HEK293T (cell line): ENCODE results near the gene DOC2A.

ENCODE experiments used
- CTCF ChIA-PET: fragments of 350-600 bp; formaldehyde crosslinking; extraction: SDS; loops from one replicate; lab custom pipeline; 2021; ENCODE audit warnings: antibody characterized with exemption, inconsistent platforms; lab: Yijun Ruan, JAX
- POLR2A ChIA-PET: fragments of 350-600 bp; formaldehyde crosslinking; extraction: SDS; loops from one replicate; lab custom pipeline; 2020; ENCODE audit warnings: antibody characterized with exemption, inconsistent platforms; lab: Yijun Ruan, JAX
- DNase-seq: peaks from one replicate; pipeline ENCODE4 v3.0.0; 2012; ENCODE audit warnings: mixed read lengths; ENCODE audit errors: extremely low spot score
- ARNT ChIP-seq: fragments of 450-650 bp; IDR thresholded peaks from 2 replicates; pipeline ENCODE4 v1.6.1; 2017; ENCODE audit warnings: mild to moderate bottlenecking
- BHLHE40 ChIP-seq: fragments of 450-650 bp; IDR thresholded peaks from 2 replicates; pipeline ENCODE4 v1.6.1; 2016; ENCODE audit warnings: mild to moderate bottlenecking, moderate library complexity, borderline replicate concordance
- CTBP1 ChIP-seq: fragments of 450-650 bp; IDR thresholded peaks from 2 replicates; pipeline ENCODE4 v1.6.1; 2016; ENCODE audit warnings: borderline replicate concordance
- ELF4 ChIP-seq: fragments of 450-650 bp; IDR thresholded peaks from 2 replicates; pipeline ENCODE4 v1.6.1; 2017; ENCODE audit warnings: antibody characterized with exemption
- FOXA1 ChIP-seq: fragments of 450-650 bp; IDR thresholded peaks from 2 replicates; pipeline ENCODE4 v1.6.1; 2016; ENCODE audit warnings: mild to moderate bottlenecking
- FOXK2 ChIP-seq: fragments of 450-650 bp; IDR thresholded peaks from 2 replicates; pipeline ENCODE4 v1.6.1; 2016; ENCODE audit warnings: mild to moderate bottlenecking
- FOXM1 ChIP-seq: fragments of 450-650 bp; IDR thresholded peaks from 2 replicates; pipeline ENCODE4 v1.6.1; 2017; ENCODE audit warnings: mild to moderate bottlenecking, borderline replicate concordance
- HDGF ChIP-seq: fragments of 450-650 bp; IDR thresholded peaks from 2 replicates; pipeline ENCODE4 v1.6.1; 2017; ENCODE audit warnings: antibody characterized with exemption, borderline replicate concordance
- L3MBTL2 ChIP-seq: fragments of 450-650 bp; conservative IDR thresholded peaks from 2 replicates; pipeline ENCODE4 v1.6.1; 2016; ENCODE audit warnings: mild to moderate bottlenecking
- LEF1 ChIP-seq: fragments of 450-650 bp; IDR thresholded peaks from 2 replicates; pipeline ENCODE4 v1.6.1; 2017; ENCODE audit warnings: mild to moderate bottlenecking, borderline replicate concordance
- NFRKB ChIP-seq: fragments of 450-650 bp; IDR thresholded peaks from 2 replicates; pipeline ENCODE4 v1.6.1; 2016; ENCODE audit warnings: mild to moderate bottlenecking, moderate library complexity
- SP1 ChIP-seq: fragments of 450-650 bp; IDR thresholded peaks from 2 replicates; pipeline ENCODE4 v1.6.1; 2017
- SUZ12 ChIP-seq: fragments of 450-650 bp; IDR thresholded peaks from 2 replicates; pipeline ENCODE4 v1.6.1; 2016; ENCODE audit warnings: mild to moderate bottlenecking
- TARDBP ChIP-seq: fragments of 450-650 bp; IDR thresholded peaks from 2 replicates; pipeline ENCODE4 v1.6.1; 2016
- ZNF384 ChIP-seq: fragments of 450-650 bp; IDR thresholded peaks from 2 replicates; pipeline ENCODE4 v1.6.1; 2016
- TF ChIP-seq, protein P1 (sequence below): fragments of 450-650 bp; IDR thresholded peaks from 2 replicates; pipeline ENCODE4 v1.6.1; 2016

DOC2A gene

DNA sequence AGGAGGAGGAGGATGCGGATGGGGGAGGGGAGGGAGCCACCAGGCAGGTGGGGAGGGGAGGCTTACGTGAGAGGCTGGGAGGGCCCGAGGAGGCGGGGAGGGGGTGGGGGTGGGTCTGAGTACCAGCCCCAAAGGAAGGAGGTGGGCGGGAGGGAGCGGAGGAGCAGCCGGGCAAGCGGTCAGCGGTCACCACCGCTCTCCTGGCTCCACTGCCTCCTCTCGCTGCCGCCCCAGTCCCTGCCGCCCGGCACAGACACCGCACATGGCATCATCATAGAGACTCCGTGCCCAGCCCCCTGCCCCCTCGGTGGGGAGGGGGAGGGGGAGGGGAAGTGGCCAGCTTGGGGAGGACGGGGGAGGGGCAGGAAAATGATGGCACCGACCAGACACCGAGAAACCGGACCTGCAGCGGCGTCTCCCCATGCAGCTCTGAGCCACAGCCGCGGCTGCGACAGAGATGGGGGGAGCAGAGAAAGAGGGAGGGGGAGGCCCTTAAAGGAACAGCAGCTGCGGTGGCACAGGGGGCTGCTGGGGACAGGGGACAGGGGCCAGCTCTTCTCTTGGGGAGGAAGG, 20.1 kb upstream of the DOC2A start, which contains the start of gene TLCD3B:
Gene TLCD3B, minus strand, starts transcription at position 431 of the 573 bp plus-strand sequence. CDS start 744 bp downstream, outside the sequence.
- DNase-seq: no peak
- ChIA-PET POLR2A (interaction anchor here (0.7 to 2.9 kb wide), 5 partner anchors 10 to 923 kb away, joined by 3 to 11 read pairs (median 3); partner anchors contain the start of gene KCTD13), CTCF (interaction anchor here (0.5 to 2.1 kb wide), 9 partner anchors 8 to 923 kb away, joined by 3 to 10 read pairs (median 5); partner anchors contain the start of genes C16orf92 and TAOK2)
- no peak for TF ChIP-seq SP1
- no peak for TF ChIP-seq BHLHE40

GRCh38 chr16:30030011-30030685, 19.3 kb upstream of the DOC2A start:
- TF ChIP-seq NFRKB (no peak), LEF1 (no peak), TARDBP (no peak), ZNF384 (no peak), CTBP1 (no peak), SP1 (no peak), FOXA1 (no peak), FOXM1 (no peak), ARNT (no peak), SUZ12 (no peak)
- TF ChIP-seq, protein P1, sequence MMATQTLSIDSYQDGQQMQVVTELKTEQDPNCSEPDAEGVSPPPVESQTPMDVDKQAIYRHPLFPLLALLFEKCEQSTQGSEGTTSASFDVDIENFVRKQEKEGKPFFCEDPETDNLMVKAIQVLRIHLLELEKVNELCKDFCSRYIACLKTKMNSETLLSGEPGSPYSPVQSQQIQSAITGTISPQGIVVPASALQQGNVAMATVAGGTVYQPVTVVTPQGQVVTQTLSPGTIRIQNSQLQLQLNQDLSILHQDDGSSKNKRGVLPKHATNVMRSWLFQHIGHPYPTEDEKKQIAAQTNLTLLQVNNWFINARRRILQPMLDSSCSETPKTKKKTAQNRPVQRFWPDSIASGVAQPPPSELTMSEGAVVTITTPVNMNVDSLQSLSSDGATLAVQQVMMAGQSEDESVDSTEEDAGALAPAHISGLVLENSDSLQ: no peak
- ChIA-PET POLR2A (interaction anchor here (1.4 to 2.9 kb wide), 2 partner anchors 9 to 104 kb away, joined by 3 to 11 read pairs; partner anchors contain the start of gene KCTD13), CTCF (no interaction called here)
- DNase-seq: no peak

DNA sequence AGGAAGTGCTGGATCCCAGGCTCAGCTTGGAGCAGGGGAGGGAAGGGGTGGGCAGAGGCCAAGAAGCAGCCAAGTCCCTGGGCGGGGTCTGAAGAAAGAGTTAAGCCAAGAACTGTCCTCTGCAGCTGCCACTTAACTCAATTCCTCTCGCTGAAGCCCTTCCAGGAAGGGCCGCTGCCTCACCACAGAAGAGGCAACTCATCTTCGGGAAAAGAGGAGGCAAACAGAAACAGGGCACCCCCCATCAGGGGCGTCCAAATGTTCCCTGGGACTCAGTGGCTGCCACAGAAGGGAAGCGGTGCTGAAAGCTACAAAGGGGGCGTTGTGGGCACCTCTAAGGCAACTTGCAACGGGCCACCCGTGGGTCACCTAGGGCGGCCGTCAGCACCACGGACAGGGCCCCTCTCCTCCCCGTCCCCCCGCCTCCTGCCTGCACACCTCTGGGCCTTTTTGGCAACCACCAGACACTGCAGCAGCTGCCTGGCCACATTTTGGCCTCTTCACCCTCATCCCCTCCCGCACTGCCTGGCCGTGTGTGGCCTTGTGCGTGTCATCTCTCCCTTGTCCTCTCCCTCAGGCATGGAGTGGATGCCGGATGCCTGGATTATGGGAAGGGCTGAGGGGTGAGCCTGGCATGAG, 17.7 kb upstream of the DOC2A start:
- no peak for DNase-seq
- ChIA-PET CTCF (no interaction called here), POLR2A (interaction anchor here (0.5 to 1.2 kb wide), 3 partner anchors 33 to 165 kb away, joined by 3 to 4 read pairs (median 4); partner anchors contain the start of gene HIRIP3)
- TF ChIP-seq CTBP1 (no peak), NFRKB (no peak), HDGF (no peak), L3MBTL2 (no peak), ELF4 (no peak), FOXA1 (no peak), FOXK2 (no peak), LEF1 (no peak)
- TF ChIP-seq, protein P1: no peak

DNA sequence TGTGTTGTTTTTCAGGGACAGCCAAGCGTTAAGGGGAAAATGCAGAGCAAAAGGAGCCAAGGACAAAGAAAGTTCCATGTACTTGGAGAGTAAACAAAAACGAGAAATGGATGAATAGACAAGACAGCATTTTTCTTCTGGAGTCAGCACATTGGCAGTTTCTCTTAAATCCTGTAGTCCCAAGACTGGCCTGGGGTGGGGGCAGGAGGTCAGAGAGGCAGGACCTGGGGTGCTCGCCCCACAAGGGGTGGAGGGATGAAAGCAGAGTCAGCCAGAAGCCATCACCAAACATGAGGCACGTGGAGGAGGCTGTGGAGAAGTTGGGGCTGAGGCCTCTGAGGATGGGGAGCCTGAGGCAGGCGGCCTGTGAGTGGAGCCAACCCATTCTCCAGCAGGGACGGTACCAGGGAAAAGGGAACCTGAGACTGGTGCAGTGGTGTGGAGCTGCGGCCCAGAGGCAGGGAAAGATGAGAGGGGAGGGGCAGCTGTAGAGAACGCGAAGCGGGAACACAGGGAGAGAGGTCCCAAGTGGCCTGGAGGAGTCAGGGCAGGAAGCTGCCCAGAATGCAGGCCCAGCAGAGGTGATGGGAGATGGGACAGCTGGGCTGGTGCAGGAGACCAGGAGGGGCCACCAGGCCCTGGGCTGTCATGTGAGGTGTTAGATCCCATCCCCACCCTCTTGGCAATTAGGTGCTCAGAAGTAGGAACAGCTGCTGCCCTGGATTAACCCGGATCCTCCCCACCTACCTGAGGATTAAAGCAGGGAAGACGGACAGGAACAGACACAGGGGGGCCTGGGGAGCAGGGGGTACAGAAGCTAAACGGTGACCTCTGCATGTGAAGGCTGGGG, 17.0 kb upstream of the DOC2A start:
- DNase-seq: no peak
- TF ChIP-seq CTBP1 (no peak), LEF1 (no peak), SUZ12 (no peak), TARDBP (no peak), FOXA1 (no peak), NFRKB (no peak), ZNF384 (no peak)
- CTCF ChIA-PET: no interaction called here
- POLR2A ChIA-PET: interaction anchor here (1.1 to 1.2 kb wide), 2 partner anchors 33 to 65 kb away, joined by 4 read pairs; partner anchors contain the start of gene HIRIP3

- POLR2A ChIA-PET: no interaction called here
- CTCF ChIA-PET: interaction anchor here (0.6 kb wide), 1 partner anchor 908 kb away, joined by 3 read pairs; no protein-coding TSS in a partner anchor
These were observed 15.6 kb upstream of the DOC2A start for GRCh38 chr16:30026449-30026848.

More at GRCh38 chr16:30026449-30026848, 15.6 kb upstream of the DOC2A start:
- DNase-seq: no peak
- TF ChIP-seq, protein P1: no peak
- no peak for TF ChIP-seq LEF1
- no peak for TF ChIP-seq FOXA1
- TF ChIP-seq CTBP1: no peak
- no peak for TF ChIP-seq ARNT
- no peak for TF ChIP-seq HDGF
